22Rv1 (cell line): ENCODE results near the gene TIMM17A.

Experiments used
- ZFX ChIP-seq: fragments of 450-650 bp; IDR thresholded peaks from 2 replicates; pipeline ENCODE4 v1.6.1; 2017; ENCODE audit warnings: antibody characterized with exemption, borderline replicate concordance
- TF ChIP-seq, protein P1 (sequence below): fragments of 450-650 bp; IDR thresholded peaks from 2 replicates; pipeline ENCODE4 v1.5.1; 2017; ENCODE audit warnings: mild to moderate bottlenecking

DNA sequence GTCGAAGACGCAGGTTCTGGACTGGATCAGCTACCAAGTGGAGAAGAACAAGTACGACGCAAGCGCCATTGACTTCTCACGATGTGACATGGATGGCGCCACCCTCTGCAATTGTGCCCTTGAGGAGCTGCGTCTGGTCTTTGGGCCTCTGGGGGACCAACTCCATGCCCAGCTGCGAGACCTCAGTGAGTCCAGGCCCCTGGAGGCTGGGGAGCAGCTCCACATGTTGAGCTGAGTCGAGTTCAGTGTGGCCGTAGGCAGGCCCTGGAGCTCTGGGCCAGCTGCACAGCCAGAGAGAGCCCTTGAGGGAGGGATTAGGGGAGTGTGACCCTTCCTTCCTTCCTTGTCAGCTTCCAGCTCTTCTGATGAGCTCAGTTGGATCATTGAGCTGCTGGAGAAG, 56.7 kb downstream of the TIMM17A start:
- TF ChIP-seq, protein P1, sequence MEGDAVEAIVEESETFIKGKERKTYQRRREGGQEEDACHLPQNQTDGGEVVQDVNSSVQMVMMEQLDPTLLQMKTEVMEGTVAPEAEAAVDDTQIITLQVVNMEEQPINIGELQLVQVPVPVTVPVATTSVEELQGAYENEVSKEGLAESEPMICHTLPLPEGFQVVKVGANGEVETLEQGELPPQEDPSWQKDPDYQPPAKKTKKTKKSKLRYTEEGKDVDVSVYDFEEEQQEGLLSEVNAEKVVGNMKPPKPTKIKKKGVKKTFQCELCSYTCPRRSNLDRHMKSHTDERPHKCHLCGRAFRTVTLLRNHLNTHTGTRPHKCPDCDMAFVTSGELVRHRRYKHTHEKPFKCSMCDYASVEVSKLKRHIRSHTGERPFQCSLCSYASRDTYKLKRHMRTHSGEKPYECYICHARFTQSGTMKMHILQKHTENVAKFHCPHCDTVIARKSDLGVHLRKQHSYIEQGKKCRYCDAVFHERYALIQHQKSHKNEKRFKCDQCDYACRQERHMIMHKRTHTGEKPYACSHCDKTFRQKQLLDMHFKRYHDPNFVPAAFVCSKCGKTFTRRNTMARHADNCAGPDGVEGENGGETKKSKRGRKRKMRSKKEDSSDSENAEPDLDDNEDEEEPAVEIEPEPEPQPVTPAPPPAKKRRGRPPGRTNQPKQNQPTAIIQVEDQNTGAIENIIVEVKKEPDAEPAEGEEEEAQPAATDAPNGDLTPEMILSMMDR = no peak
- no peak for TF ChIP-seq ZFX
